ENCODE results near the gene HEATR5B. TPM values are rescaled to one million over a fixed set of nuclear protein-coding genes. Genes with fewer than 3 reads are reported as not detected.

HEATR5B gene
- total RNA-seq, 1 donor from 2014 or later, result 15.7 TPM

DNA sequence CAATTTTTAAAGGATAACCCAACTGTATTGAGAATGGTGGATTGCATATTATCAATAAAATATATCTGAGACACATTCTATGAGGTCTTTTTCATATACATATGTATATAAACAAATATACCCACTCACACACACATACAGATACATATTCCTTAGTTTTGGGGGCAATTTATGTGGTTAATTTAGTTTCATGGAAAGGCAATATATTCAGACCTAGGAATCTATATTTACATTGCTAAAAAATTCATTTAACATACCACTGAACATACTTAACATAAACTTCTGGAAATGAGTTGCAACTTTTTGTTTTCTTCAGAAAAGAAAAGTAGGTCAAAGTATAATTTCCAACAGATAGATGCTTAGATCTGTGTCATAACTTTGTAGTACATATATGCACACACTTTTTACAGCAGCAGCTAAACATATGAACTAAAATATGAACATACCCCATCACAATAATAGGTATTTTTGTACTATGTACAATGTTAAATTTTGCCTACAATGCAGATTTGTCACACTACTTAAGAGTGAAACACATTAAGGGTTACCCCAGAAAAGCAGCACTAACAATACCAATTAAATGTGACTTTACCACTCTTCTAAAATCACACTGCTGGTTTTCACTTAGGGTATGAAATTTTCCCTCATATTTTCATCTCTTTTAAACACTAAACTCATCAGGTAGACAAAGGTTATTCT is 23.0 kb downstream of the HEATR5B start:
- peaks cover 53% of the 10 kb centered on the region for H3K36me3 ChIP-seq (ENCODE audit: insufficient read depth, low read length)
- H3K4me1 ChIP-seq (ENCODE audit: insufficient read depth, low read length), result no peaks in the 10 kb centered on the region
- H3K4me3 ChIP-seq (ENCODE audit: insufficient read depth, low read depth, low read length), result no peak overlapping the region
- H3K79me2 ChIP-seq (ENCODE audit: insufficient read depth, low read length), result no peaks in the 10 kb centered on the region
- TF ChIP-seq, protein P1, sequence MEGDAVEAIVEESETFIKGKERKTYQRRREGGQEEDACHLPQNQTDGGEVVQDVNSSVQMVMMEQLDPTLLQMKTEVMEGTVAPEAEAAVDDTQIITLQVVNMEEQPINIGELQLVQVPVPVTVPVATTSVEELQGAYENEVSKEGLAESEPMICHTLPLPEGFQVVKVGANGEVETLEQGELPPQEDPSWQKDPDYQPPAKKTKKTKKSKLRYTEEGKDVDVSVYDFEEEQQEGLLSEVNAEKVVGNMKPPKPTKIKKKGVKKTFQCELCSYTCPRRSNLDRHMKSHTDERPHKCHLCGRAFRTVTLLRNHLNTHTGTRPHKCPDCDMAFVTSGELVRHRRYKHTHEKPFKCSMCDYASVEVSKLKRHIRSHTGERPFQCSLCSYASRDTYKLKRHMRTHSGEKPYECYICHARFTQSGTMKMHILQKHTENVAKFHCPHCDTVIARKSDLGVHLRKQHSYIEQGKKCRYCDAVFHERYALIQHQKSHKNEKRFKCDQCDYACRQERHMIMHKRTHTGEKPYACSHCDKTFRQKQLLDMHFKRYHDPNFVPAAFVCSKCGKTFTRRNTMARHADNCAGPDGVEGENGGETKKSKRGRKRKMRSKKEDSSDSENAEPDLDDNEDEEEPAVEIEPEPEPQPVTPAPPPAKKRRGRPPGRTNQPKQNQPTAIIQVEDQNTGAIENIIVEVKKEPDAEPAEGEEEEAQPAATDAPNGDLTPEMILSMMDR (IDR thresholded peaks at IDR 0.05; ENCODE audit: insufficient read depth, low read depth, low read length), result no peak
- no peak for TF ChIP-seq EZH2 (IDR thresholded peaks at IDR 0.05; ENCODE audit: insufficient read depth, low read length)
- Mint-ChIP-seq H3K36me3 (ENCODE audit: low read depth, unreplicated experiment) (no peaks in the 10 kb centered on the region), H3K27me3 (ENCODE audit: low read depth, unreplicated experiment) (no peaks in the 10 kb centered on the region), H3K9me3 (ENCODE audit: unreplicated experiment) (no peaks in the 10 kb centered on the region), H3K27ac (ENCODE audit: unreplicated experiment) (no peak overlapping the region), H3K4me1 (ENCODE audit: low read depth, unreplicated experiment) (no peaks in the 10 kb centered on the region), H3K4me3 (ENCODE audit: unreplicated experiment) (no peak overlapping the region)
- no peak overlapping the region for H3K4me2 ChIP-seq (ENCODE audit: low read length)
- no peaks in the 10 kb centered on the region for H3K9me3 ChIP-seq (ENCODE audit: insufficient read depth, low read depth, low read length)
- DNase-seq (ENCODE audit: low read depth) (no peak), FAIRE-seq (peak; percentile 43)
- H3K27me3 ChIP-seq (ENCODE audit: insufficient read depth, low read length), result no peaks in the 10 kb centered on the region
- no peaks in the 10 kb centered on the region for H4K20me1 ChIP-seq (ENCODE audit: insufficient read depth, low read length)
- no peak overlapping the region for H3K9ac ChIP-seq (ENCODE audit: low read length)
- H2AFZ ChIP-seq (ENCODE audit: low read depth, low read length), result no peak overlapping the region
- H3K27ac ChIP-seq (ENCODE audit: low read depth, low read length), result no peak overlapping the region

DNA sequence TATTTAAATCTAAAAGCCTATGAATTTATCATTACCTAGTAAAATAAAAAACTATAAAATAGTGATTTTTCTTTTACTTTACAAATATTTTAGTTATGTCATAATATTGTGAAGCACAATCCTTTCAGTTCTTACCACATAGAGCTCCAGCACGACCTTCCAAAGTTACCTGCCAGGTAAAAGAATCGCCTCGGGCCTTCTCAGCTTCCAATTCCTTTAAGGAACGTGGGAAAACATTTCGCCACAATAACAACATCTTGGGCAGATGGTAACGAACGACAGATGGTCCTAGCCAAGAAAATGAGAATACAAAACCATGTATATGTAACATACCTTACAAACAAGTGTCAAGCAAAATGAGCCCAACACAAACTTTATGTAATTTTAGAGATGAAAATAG is 23.7 kb downstream of the HEATR5B start:
- no peak for TF ChIP-seq EZH2 (IDR thresholded peaks at IDR 0.05; ENCODE audit: insufficient read depth, low read length)
- TF ChIP-seq, protein P1 (IDR thresholded peaks at IDR 0.05; ENCODE audit: insufficient read depth, low read depth, low read length), result no peak
- Histone ChIP-seq H3K79me2 (ENCODE audit: insufficient read depth, low read length) (no peaks in the 10 kb centered on the region), H3K27me3 (ENCODE audit: insufficient read depth, low read length) (no peaks in the 10 kb centered on the region), H2AFZ (ENCODE audit: low read depth, low read length) (no peak overlapping the region), H3K27ac (ENCODE audit: low read depth, low read length) (no peak overlapping the region), H3K36me3 (ENCODE audit: insufficient read depth, low read length) (peaks cover 50% of the 10 kb centered on the region), H3K9me3 (ENCODE audit: insufficient read depth, low read depth, low read length) (no peaks in the 10 kb centered on the region), H3K9ac (ENCODE audit: low read length) (no peak overlapping the region), H3K4me2 (ENCODE audit: low read length) (no peak overlapping the region), H4K20me1 (ENCODE audit: insufficient read depth, low read length) (no peaks in the 10 kb centered on the region), H3K4me3 (ENCODE audit: insufficient read depth, low read depth, low read length) (no peak overlapping the region), H3K4me1 (ENCODE audit: insufficient read depth, low read length) (no peaks in the 10 kb centered on the region)
- no peaks in the 10 kb centered on the region for H3K36me3 Mint-ChIP-seq (ENCODE audit: low read depth, unreplicated experiment)
- H3K9me3 Mint-ChIP-seq (ENCODE audit: unreplicated experiment), result no peaks in the 10 kb centered on the region
- no peaks in the 10 kb centered on the region for H3K27me3 Mint-ChIP-seq (ENCODE audit: low read depth, unreplicated experiment)
- DNase-seq (ENCODE audit: low read depth) (no peak), FAIRE-seq (no peak)
- no peak overlapping the region for H3K27ac Mint-ChIP-seq (ENCODE audit: unreplicated experiment)
- no peaks in the 10 kb centered on the region for H3K4me1 Mint-ChIP-seq (ENCODE audit: low read depth, unreplicated experiment)
- no peak overlapping the region for H3K4me3 Mint-ChIP-seq (ENCODE audit: unreplicated experiment)

DNA sequence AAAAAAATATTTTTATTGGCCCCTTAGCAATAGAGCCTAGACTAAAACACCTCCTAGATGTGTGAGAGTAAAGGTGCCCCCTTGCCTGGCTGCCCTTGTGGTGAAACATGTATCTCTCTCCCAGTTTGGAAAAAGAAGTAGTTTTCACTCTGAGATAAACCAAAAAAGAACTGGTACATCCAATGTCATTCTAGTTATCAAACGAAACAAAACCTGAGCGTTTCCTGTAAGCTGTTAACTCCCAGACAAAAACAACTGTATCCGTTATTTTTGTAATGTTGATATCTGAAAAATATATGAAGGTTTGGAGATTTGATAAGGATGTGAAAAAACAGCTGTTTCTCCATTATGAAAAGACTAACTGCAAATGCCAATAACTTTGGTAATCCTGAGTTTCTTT is 24.3 kb downstream of the HEATR5B start:
- H3K27ac ChIP-seq (ENCODE audit: low read depth, low read length), result no peak overlapping the region
- H3K36me3 Mint-ChIP-seq (ENCODE audit: low read depth, unreplicated experiment), result no peaks in the 10 kb centered on the region
- H3K36me3 ChIP-seq (ENCODE audit: insufficient read depth, low read length), result peaks cover 48% of the 10 kb centered on the region
- no peak overlapping the region for H3K4me3 ChIP-seq (ENCODE audit: insufficient read depth, low read depth, low read length)
- no peaks in the 10 kb centered on the region for H3K27me3 ChIP-seq (ENCODE audit: insufficient read depth, low read length)
- no peak overlapping the region for H2AFZ ChIP-seq (ENCODE audit: low read depth, low read length)
- FAIRE-seq (no peak), DNase-seq (ENCODE audit: low read depth) (no peak)
- TF ChIP-seq, protein P1 (IDR thresholded peaks at IDR 0.05; ENCODE audit: insufficient read depth, low read depth, low read length), result no peak
- TF ChIP-seq EZH2 (IDR thresholded peaks at IDR 0.05; ENCODE audit: insufficient read depth, low read length), result no peak
- no peaks in the 10 kb centered on the region for H3K9me3 ChIP-seq (ENCODE audit: insufficient read depth, low read depth, low read length)
- H3K4me1 ChIP-seq (ENCODE audit: insufficient read depth, low read length), result no peaks in the 10 kb centered on the region
- no peaks in the 10 kb centered on the region for H3K4me1 Mint-ChIP-seq (ENCODE audit: low read depth, unreplicated experiment)
- no peak overlapping the region for H3K4me3 Mint-ChIP-seq (ENCODE audit: unreplicated experiment)
- no peak overlapping the region for H3K4me2 ChIP-seq (ENCODE audit: low read length)
- H3K27me3 Mint-ChIP-seq (ENCODE audit: low read depth, unreplicated experiment), result no peaks in the 10 kb centered on the region
- no peaks in the 10 kb centered on the region for H3K9me3 Mint-ChIP-seq (ENCODE audit: unreplicated experiment)
- H3K27ac Mint-ChIP-seq (ENCODE audit: unreplicated experiment), result no peak overlapping the region
- H4K20me1 ChIP-seq (ENCODE audit: insufficient read depth, low read length), result no peaks in the 10 kb centered on the region
- no peak overlapping the region for H3K9ac ChIP-seq (ENCODE audit: low read length)
- H3K79me2 ChIP-seq (ENCODE audit: insufficient read depth, low read length), result no peaks in the 10 kb centered on the region

Measured in astrocyte (in vitro differentiated cells and primary cell).